ENCODE results near the gene HIP1. TPM values are rescaled to one million over a fixed set of nuclear protein-coding genes. Genes with fewer than 3 reads are reported as not detected.

The HIP1 gene
- total and polyA plus RNA-seq, 9 of the 15 experiments (the other 6 are each of a cell fraction or from before 2014, with no cell fraction given): 2.4 to 13.7 (median 9.5) TPM

GRCh38 chr7:75628055-75628454, 110.7 kb downstream of the HIP1 start (continued):
- no peak for TF ChIP-seq HNRNPLL (IDR thresholded peaks at IDR 0.05; ENCODE audit: low read depth, low read length, poor library complexity, severe bottlenecking)
- no peak for TF ChIP-seq ESRRB (CRISPR knock-in tag; IDR thresholded peaks at IDR 0.05; ENCODE audit: borderline replicate concordance)
- TF ChIP-seq ZNF212 (CRISPR knock-in tag; IDR thresholded peaks at IDR 0.05): no peak
- TF ChIP-seq GABPB1 (CRISPR knock-in tag; IDR thresholded peaks at IDR 0.05): no peak
- no peak for TF ChIP-seq NFE2L1 (tag; IDR thresholded peaks at IDR 0.05; ENCODE audit: borderline replicate concordance, low read depth)
- TF ChIP-seq RNF219 (CRISPR knock-in tag; IDR thresholded peaks at IDR 0.05): no peak
- no peak for TF ChIP-seq PURB (CRISPR knock-in tag; IDR thresholded peaks at IDR 0.05; ENCODE audit: low read depth)
- TF ChIP-seq RBM39 (optimal IDR thresholded peaks at IDR 0.05; ENCODE audit: low read depth, low read length): no peak
- no peak for TF ChIP-seq STAT5A (IDR thresholded peaks at IDR 0.05; ENCODE audit: borderline replicate concordance, low read length)
- no peak for TF ChIP-seq GABPA (tag; conservative IDR thresholded peaks at IDR 0.05; ENCODE audit: low read depth)
- TF ChIP-seq BRD4 (IDR thresholded peaks at IDR 0.05): no peak
- TF ChIP-seq TSC22D4 (tag; IDR thresholded peaks at IDR 0.05): no peak
- TF ChIP-seq RBBP5 (IDR thresholded peaks at IDR 0.05; ENCODE audit: borderline replicate concordance, insufficient read depth, low read length, poor library complexity, severe bottlenecking): no peak
- no peak for TF ChIP-seq ZNF3 (CRISPR knock-in tag; IDR thresholded peaks at IDR 0.05)
- TF ChIP-seq POLR2G (IDR thresholded peaks at IDR 0.05; ENCODE audit: low read depth, low read length): no peak
- TF ChIP-seq USF1 (CRISPR knock-in tag; IDR thresholded peaks at IDR 0.05): no peak
- no peak for TF ChIP-seq DACH1 (IDR thresholded peaks at IDR 0.05; ENCODE audit: partially characterized antibody)
- TF ChIP-seq YY1 (IDR thresholded peaks at IDR 0.05; ENCODE audit: borderline replicate concordance in 1 of 3, control insufficient read depth in 1 of 3, extremely low read depth in 1 of 3, insufficient read depth in 3 of 3, insufficient read length in 1 of 3, insufficient replicate concordance in 2 of 3, low read depth in 1 of 3, low read length in 2 of 3): no peak
- TF ChIP-seq PCBP2 (IDR thresholded peaks at IDR 0.05; ENCODE audit: low read depth, low read length, poor library complexity, severe bottlenecking): no peak
- no peak for TF ChIP-seq ZNF263 (CRISPR knock-in tag; IDR thresholded peaks at IDR 0.05; ENCODE audit: borderline replicate concordance)
- no peak for TF ChIP-seq SRF (CRISPR knock-in tag; IDR thresholded peaks at IDR 0.05)
- no peak for TF ChIP-seq ZBTB33 (CRISPR knock-in tag; IDR thresholded peaks at IDR 0.05)
- TF ChIP-seq DLX4 (CRISPR knock-in tag; IDR thresholded peaks at IDR 0.05): no peak
